GM19351 (cell line): Measurements from ENCODE around the gene ASL.
"Not testable (repeated sequence)": the region's sequence is repeated elsewhere in the genome, so short reads cannot be mapped to it uniquely, and the experiment has no call there.

Experiments
- ATAC-seq: cut with Tn5 transposase; IDR thresholded peaks from one replicate; pipeline ENCODE4 v1.9.1; 2021; ENCODE audit warnings: mild to moderate bottlenecking, moderate library complexity; ENCODE audit not compliant: unreplicated experiment

Gene ASL

GRCh38 chr7:66075590-66076461, at the start of gene ASL:
Gene ASL, plus strand, starts transcription at chr7:66075819. Its CDS starts 263 bp downstream, at chr7:66076082.
- peak; percentile 99 for ATAC-seq

- ATAC-seq: not testable (repeated sequence)
These were observed 47.3 kb upstream of the ASL start for GRCh38 chr7:66028342-66028741.

- ATAC-seq: no peak
These were observed 41.9 kb upstream of the ASL start for GRCh38 chr7:66033471-66034385.

- ATAC-seq: not testable (repeated sequence)
These were observed 41.1 kb upstream of the ASL start for GRCh38 chr7:66034436-66035010.

GRCh38 chr7:66036382-66036781, 39.2 kb upstream of the ASL start:
- no peak for ATAC-seq

- ATAC-seq: no peak
These were observed 38.8 kb upstream of the ASL start for GRCh38 chr7:66036788-66037187.

- ATAC-seq: no peak
These were observed 36.4 kb upstream of the ASL start for GRCh38 chr7:66039094-66039670.

GRCh38 chr7:66043681-66044497, 31.7 kb upstream of the ASL start:
- no peak for ATAC-seq

- ATAC-seq: not testable (repeated sequence)
These were observed 31.1 kb upstream of the ASL start for GRCh38 chr7:66044498-66044854.

GRCh38 chr7:66047426-66047825, 28.2 kb upstream of the ASL start:
- no peak for ATAC-seq

GRCh38 chr7:66049886-66050285, 25.7 kb upstream of the ASL start:
- not testable (repeated sequence) for ATAC-seq

GRCh38 chr7:66050337-66050957, 25.2 kb upstream of the ASL start:
- ATAC-seq: no peak

- ATAC-seq: no peak
These were observed 24.6 kb upstream of the ASL start for GRCh38 chr7:66050990-66051448.

GRCh38 chr7:66052447-66052846, 23.2 kb upstream of the ASL start:
- no peak for ATAC-seq

GRCh38 chr7:66054063-66054462, 21.6 kb upstream of the ASL start:
- ATAC-seq: peak; percentile 47

GRCh38 chr7:66055321-66055956, 20.2 kb upstream of the ASL start:
- peak; percentile 50 for ATAC-seq

- no peak for ATAC-seq
These were observed 14.8 kb upstream of the ASL start for GRCh38 chr7:66060796-66061195.

- no peak for ATAC-seq
These were observed 5.9 kb upstream of the ASL start for GRCh38 chr7:66069732-66070131.

GRCh38 chr7:66070222-66070621, 5.4 kb upstream of the ASL start:
- ATAC-seq: no peak
